GM12891 (cell line): ENCODE results near the gene MYO1C.

Experiments used
- PAX5 ChIP-seq: IDR thresholded peaks from 2 replicates; pipeline ENCODE4 v1.6.1; 2011; ENCODE audit warnings: low read length, moderate library complexity, mild to moderate bottlenecking; ENCODE audit not compliant: insufficient read depth, severe bottlenecking
- POLR2A ChIP-seq: IDR thresholded peaks from 2 replicates; pipeline ENCODE4 v1.6.1; 2011; ENCODE audit warnings: low read depth, low read length, control low read depth
- POLR2AphosphoS5 ChIP-seq: IDR thresholded peaks from 2 replicates; pipeline ENCODE4 v1.6.1; 2011; ENCODE audit warnings: low read depth, low read length, control low read depth
- POU2F2 ChIP-seq: IDR thresholded peaks from 2 replicates; pipeline ENCODE4 v1.6.1; 2011; ENCODE audit warnings: low read depth, mild to moderate bottlenecking, control low read depth, low read length, moderate library complexity
- SPI1 ChIP-seq: IDR thresholded peaks from 2 replicates; pipeline ENCODE4 v1.6.1; 2011; ENCODE audit warnings: low read depth, low read length, control low read depth
- TAF1 ChIP-seq: IDR thresholded peaks from 2 replicates; pipeline ENCODE4 v1.6.1; 2011; ENCODE audit warnings: low read depth, low read length, control low read depth

- TF ChIP-seq POLR2A (peak; percentile 81), POLR2AphosphoS5 (peak; percentile 80), TAF1 (peak; percentile 18; the same call in 1 of the 2 replicates), POU2F2 (no peak), PAX5 (no peak), SPI1 (no peak)
Observed at GRCh38 chr17:1516388-1517161, 24.1 kb upstream of the MYO1C start, which contains the start of gene INPP5K.
